Peyer's patch (tissue), 4 donors: ENCODE data around the gene PYDC1.

Experiments used
- POLR2A ChIP-seq, 2 donors: fragments of 450-650 bp; IDR thresholded peaks; one replicate each; pipeline ENCODE4 v1.5.1; 2017; ENCODE audit warnings: antibody characterized with exemption in 2 of 2, mild to moderate bottlenecking in 2 of 2, moderate library complexity in 2 of 2
- TF ChIP-seq, protein P1 (sequence below), 6 experiments: fragments of 450-650 bp in 4 of 6; fragments of 200-600 bp in 2 of 6; sonication (generic) in 1 of 6; IDR thresholded peaks; one replicate each; pipeline ENCODE4 v1.5.1; 2017 to 2019; ENCODE audit warnings: antibody characterized with exemption in 6 of 6, mild to moderate bottlenecking in 3 of 6, moderate library complexity in 1 of 6

DNA sequence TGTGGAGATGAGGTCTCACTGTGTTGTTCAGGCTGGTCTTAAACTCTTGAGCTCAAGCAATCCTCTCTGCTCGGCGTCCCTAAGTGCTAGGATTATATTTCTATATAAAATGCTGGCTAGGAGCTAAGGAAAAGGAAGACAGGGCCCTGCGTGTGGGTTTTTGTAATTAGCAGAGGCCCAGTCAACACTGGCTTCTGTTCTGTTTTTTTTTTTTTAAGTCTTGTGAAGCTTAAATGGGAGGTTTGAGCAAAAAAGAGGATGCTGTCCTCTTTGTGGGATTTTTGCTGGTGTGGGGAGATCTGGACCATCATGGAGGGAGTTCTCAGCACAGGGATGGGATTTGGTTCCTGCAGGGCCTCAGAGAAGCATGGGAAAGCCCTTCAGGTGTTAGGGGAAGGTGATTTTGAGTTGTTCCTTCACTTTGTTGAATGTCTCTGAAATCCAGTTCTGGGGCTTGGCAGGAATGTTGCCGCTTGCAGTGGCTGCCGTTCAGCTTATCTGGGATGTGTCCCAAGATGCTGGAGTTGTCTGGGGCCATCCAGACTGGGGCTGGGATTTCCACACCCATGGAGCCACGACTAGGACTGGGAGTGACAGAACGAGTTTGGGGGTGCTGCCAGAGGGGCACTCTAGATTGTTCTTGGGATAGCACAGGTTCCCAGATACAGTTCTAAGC, 18.6 kb downstream of the PYDC1 start:
- TF ChIP-seq, protein P1, sequence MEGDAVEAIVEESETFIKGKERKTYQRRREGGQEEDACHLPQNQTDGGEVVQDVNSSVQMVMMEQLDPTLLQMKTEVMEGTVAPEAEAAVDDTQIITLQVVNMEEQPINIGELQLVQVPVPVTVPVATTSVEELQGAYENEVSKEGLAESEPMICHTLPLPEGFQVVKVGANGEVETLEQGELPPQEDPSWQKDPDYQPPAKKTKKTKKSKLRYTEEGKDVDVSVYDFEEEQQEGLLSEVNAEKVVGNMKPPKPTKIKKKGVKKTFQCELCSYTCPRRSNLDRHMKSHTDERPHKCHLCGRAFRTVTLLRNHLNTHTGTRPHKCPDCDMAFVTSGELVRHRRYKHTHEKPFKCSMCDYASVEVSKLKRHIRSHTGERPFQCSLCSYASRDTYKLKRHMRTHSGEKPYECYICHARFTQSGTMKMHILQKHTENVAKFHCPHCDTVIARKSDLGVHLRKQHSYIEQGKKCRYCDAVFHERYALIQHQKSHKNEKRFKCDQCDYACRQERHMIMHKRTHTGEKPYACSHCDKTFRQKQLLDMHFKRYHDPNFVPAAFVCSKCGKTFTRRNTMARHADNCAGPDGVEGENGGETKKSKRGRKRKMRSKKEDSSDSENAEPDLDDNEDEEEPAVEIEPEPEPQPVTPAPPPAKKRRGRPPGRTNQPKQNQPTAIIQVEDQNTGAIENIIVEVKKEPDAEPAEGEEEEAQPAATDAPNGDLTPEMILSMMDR (IDR thresholded peaks at IDR 0.05): no peak
- TF ChIP-seq POLR2A (IDR thresholded peaks at IDR 0.05): no peak
